Suprapubic skin (tissue), 4 donors: ENCODE results near the gene HIBADH. TPM values are rescaled to one million over a fixed set of nuclear protein-coding genes. Genes with fewer than 3 reads are reported as not detected.

Experiments used
- DNase-seq, 2 donors: peaks; one replicate each; pipeline ENCODE4 v3.0.0-alpha.2; 2019; ENCODE audit warnings: low spot score in 2 of 2
- H3K27ac ChIP-seq: fragments of 200-600 bp; sonication (generic); one replicate; pipeline ENCODE4 v1.5.1; 2019
- H3K27me3 ChIP-seq: fragments of 200-600 bp; sonication (generic); one replicate; pipeline ENCODE4 v1.5.1; 2019
- H3K36me3 ChIP-seq: fragments of 200-600 bp; sonication (generic); one replicate; pipeline ENCODE4 v1.5.1; 2019
- H3K4me1 ChIP-seq: fragments of 200-600 bp; sonication (generic); one replicate; pipeline ENCODE4 v1.5.1; 2019
- H3K4me3 ChIP-seq: fragments of 200-600 bp; sonication (generic); one replicate; pipeline ENCODE4 v1.5.1; 2019; ENCODE audit warnings: mild to moderate bottlenecking
- H3K9me3 ChIP-seq: fragments of 200-600 bp; sonication (generic); one replicate; pipeline ENCODE4 v1.5.1; 2019
- EP300 ChIP-seq: sonication (generic); formaldehyde crosslinking; IDR thresholded peaks from one replicate; pipeline ENCODE4 v1.6.1; 2017; ENCODE audit warnings: antibody characterized with exemption
- POLR2A ChIP-seq, 2 donors: fragments of 450-650 bp; IDR thresholded peaks; one replicate each; pipeline ENCODE4 v1.6.1; 2017; ENCODE audit warnings: antibody characterized with exemption in 2 of 2, mild to moderate bottlenecking in 2 of 2, moderate library complexity in 2 of 2
- POLR2AphosphoS5 ChIP-seq, 3 donors: sonication (generic); formaldehyde crosslinking; IDR thresholded peaks; one replicate each; pipeline ENCODE4 v1.6.1; 2017; ENCODE audit warnings: antibody characterized with exemption in 3 of 3
- WGBS: methylation state at CpG from one replicate; pipeline ENCODE4 v1.1.5; 2018; 5-methylcytosine and 5-hydroxymethylcytosine counted together
- total RNA-seq, 4 donors: library from RNA; depleted of rRNA; stranded (reverse); fragments of >200 nt; gene quantifications; one replicate each; pipeline ENCODE4 v1.1.0, GENCODE V29; 2016
- TF ChIP-seq, protein P1 (sequence below), 2 donors: fragments of 200-600 bp in 1 of 2; fragments of 450-650 bp in 1 of 2; sonication (generic) in 1 of 2; IDR thresholded peaks; one replicate each; pipeline ENCODE4 v1.5.1; 2016 to 2019; ENCODE audit warnings: antibody characterized with exemption in 2 of 2, mild to moderate bottlenecking in 1 of 2, moderate library complexity in 1 of 2

HIBADH gene
- total RNA-seq, 4 donors from 2014 or later: 27.9 to 35.2 (median 30.2) TPM

- peaks cover 9% of the 10 kb centered on the region for H3K4me1 ChIP-seq
- no peak for TF ChIP-seq EP300
- DNase-seq: no peak
- no peak overlapping the region for H3K4me3 ChIP-seq
- no peaks in the 10 kb centered on the region for H3K36me3 ChIP-seq
- 83% methylated on average over 2 of the region's 2 CpGs for WGBS
- no peaks in the 10 kb centered on the region for H3K27me3 ChIP-seq
- no peaks in the 10 kb centered on the region for H3K9me3 ChIP-seq
- no peak overlapping the region for H3K27ac ChIP-seq
Observed at GRCh38 chr7:27656724-27657123, 6.0 kb downstream of the HIBADH start.

DNA sequence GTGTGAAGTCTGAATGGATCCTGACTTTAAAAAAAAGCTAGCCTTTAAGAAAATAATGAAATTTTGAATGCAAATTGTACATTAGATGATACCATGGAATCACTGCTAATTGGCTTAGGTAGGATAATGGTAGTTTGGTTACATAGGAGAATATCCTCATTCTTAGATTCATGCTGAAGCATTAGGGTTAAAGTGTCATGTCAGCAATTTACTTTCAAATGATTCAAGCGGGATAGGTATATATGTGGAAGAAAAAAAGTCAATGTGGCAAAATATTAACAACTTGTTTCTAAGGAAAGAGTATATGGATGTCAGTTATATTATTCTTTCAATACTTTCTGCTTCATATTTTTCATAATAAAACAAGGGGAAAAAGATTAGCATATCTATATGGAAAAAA, 7.5 kb downstream of the HIBADH start:
- Histone ChIP-seq H3K4me3 (no peak overlapping the region), H3K36me3 (no peaks in the 10 kb centered on the region), H3K27me3 (no peaks in the 10 kb centered on the region), H3K27ac (no peak overlapping the region), H3K9me3 (no peaks in the 10 kb centered on the region), H3K4me1 (no peaks in the 10 kb centered on the region)
- TF ChIP-seq EP300 (no peak), POLR2AphosphoS5 (IDR thresholded peaks at IDR 0.05) (no peak), POLR2A (IDR thresholded peaks at IDR 0.05) (no peak)
- TF ChIP-seq, protein P1, sequence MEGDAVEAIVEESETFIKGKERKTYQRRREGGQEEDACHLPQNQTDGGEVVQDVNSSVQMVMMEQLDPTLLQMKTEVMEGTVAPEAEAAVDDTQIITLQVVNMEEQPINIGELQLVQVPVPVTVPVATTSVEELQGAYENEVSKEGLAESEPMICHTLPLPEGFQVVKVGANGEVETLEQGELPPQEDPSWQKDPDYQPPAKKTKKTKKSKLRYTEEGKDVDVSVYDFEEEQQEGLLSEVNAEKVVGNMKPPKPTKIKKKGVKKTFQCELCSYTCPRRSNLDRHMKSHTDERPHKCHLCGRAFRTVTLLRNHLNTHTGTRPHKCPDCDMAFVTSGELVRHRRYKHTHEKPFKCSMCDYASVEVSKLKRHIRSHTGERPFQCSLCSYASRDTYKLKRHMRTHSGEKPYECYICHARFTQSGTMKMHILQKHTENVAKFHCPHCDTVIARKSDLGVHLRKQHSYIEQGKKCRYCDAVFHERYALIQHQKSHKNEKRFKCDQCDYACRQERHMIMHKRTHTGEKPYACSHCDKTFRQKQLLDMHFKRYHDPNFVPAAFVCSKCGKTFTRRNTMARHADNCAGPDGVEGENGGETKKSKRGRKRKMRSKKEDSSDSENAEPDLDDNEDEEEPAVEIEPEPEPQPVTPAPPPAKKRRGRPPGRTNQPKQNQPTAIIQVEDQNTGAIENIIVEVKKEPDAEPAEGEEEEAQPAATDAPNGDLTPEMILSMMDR (IDR thresholded peaks at IDR 0.05): no peak
- WGBS: 96% methylated on average over 1 of the region's 1 CpG
- no peak for DNase-seq

GRCh38 chr7:27652518-27652917, 10.2 kb downstream of the HIBADH start:
- H3K4me3 ChIP-seq: no peak overlapping the region
- 94% methylated on average over 6 of the region's 6 CpGs for WGBS
- TF ChIP-seq POLR2AphosphoS5 (IDR thresholded peaks at IDR 0.05) (no peak), EP300 (no peak), POLR2A (IDR thresholded peaks at IDR 0.05) (no peak)
- TF ChIP-seq, protein P1 (IDR thresholded peaks at IDR 0.05): no peak

GRCh38 chr7:27651702-27652101, 11.0 kb downstream of the HIBADH start:
- Histone ChIP-seq H3K27ac (no peak overlapping the region), H3K9me3 (no peaks in the 10 kb centered on the region), H3K4me3 (no peak overlapping the region), H3K36me3 (peaks cover 9% of the 10 kb centered on the region), H3K27me3 (no peaks in the 10 kb centered on the region), H3K4me1 (no peaks in the 10 kb centered on the region)
- TF ChIP-seq POLR2A (IDR thresholded peaks at IDR 0.05) (no peak), EP300 (no peak), POLR2AphosphoS5 (IDR thresholded peaks at IDR 0.05) (no peak)
- TF ChIP-seq, protein P1 (IDR thresholded peaks at IDR 0.05): no peak
- no peak for DNase-seq

More at GRCh38 chr7:27652518-27652917, 10.2 kb downstream of the HIBADH start:
- Histone ChIP-seq H3K36me3 (peaks cover 2% of the 10 kb centered on the region), H3K4me1 (no peaks in the 10 kb centered on the region), H3K27me3 (no peaks in the 10 kb centered on the region), H3K9me3 (no peaks in the 10 kb centered on the region), H3K27ac (no peak overlapping the region)
- no peak for DNase-seq

GRCh38 chr7:27650283-27650682, 12.4 kb downstream of the HIBADH start:
- Histone ChIP-seq H3K4me1 (no peaks in the 10 kb centered on the region), H3K27me3 (no peaks in the 10 kb centered on the region), H3K4me3 (no peak overlapping the region), H3K9me3 (no peaks in the 10 kb centered on the region), H3K27ac (no peak overlapping the region), H3K36me3 (peaks cover 11% of the 10 kb centered on the region)
- DNase-seq: no peak
- no peak for TF ChIP-seq POLR2A (IDR thresholded peaks at IDR 0.05)
- TF ChIP-seq, protein P1 (IDR thresholded peaks at IDR 0.05): no peak
- TF ChIP-seq POLR2AphosphoS5 (IDR thresholded peaks at IDR 0.05): no peak
- TF ChIP-seq EP300: no peak
- 97% methylated on average over 4 of the region's 4 CpGs for WGBS

DNA sequence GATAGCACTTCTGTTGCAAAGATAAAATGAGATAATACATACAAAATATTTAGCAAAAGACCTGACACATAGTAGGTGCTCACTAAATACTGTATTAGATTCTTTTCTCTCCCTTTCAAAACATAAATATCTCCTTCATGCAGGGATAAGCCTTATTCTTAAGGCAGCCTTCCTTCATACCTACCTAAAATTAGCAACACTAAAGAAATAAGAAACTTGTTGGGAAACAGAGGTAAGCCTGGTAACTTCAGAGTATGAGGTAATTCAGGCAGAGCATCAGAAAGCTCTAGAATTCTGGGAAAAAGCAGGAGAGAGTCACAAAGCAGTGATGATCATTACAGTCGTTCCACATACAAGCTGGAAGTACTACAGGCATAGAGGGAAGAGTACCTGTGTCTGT, 15.2 kb downstream of the HIBADH start:
- Histone ChIP-seq H3K27me3 (no peaks in the 10 kb centered on the region), H3K9me3 (no peaks in the 10 kb centered on the region), H3K4me3 (no peak overlapping the region), H3K27ac (no peak overlapping the region), H3K36me3 (peaks cover 11% of the 10 kb centered on the region), H3K4me1 (peaks cover 6% of the 10 kb centered on the region)
- TF ChIP-seq POLR2AphosphoS5 (IDR thresholded peaks at IDR 0.05) (no peak), EP300 (no peak), POLR2A (IDR thresholded peaks at IDR 0.05) (no peak)
- TF ChIP-seq, protein P1 (IDR thresholded peaks at IDR 0.05): no peak
- DNase-seq: no peak
- WGBS: 91% methylated on average over 1 of the region's 1 CpG
